GM12878 (cell line): ENCODE results near the gene MGP. TPM values are rescaled to one million over a fixed set of nuclear protein-coding genes. Genes with fewer than 3 reads are reported as not detected.

Experiments used
- ATAC-seq: fragments of 200-7000 bp; cut with Tn5 transposase; 3 replicates; pipeline ENCODE4 v1.9.1; 2020; ENCODE audit warnings: mild to moderate bottlenecking, moderate library complexity
- BruUV-seq: library from RNA; stranded (reverse); fragments of 400-500 nt; replicated peaks from 2 replicates; lab custom pipeline; 2021; lab: Mats Ljungman, UMichigan
- CTCF ChIA-PET: fragments of 300-600 bp; sonication (Branson Sonifier 250); formaldehyde crosslinking; extraction: SDS; loops from one replicate; lab custom pipeline; 2021; ENCODE audit warnings: inconsistent platforms; lab: Yijun Ruan, JAX
- POLR2A ChIA-PET: fragments of 350-600 bp; formaldehyde crosslinking; extraction: SDS; loops from one replicate; lab custom pipeline; 2021; ENCODE audit warnings: inconsistent platforms; lab: Charles Lee
- RAD21 ChIA-PET: fragments of 300-600 bp; sonication (Branson Sonifier 250); formaldehyde crosslinking; loops from one replicate; lab custom pipeline; 2023; ENCODE audit warnings: antibody characterized with exemption; ENCODE audit not compliant: unreplicated experiment; lab: Charles Lee
- SMC1A ChIA-PET: fragments of 300-600 bp; sonication (Branson Sonifier 250); formaldehyde crosslinking; loops from one replicate; lab custom pipeline; 2023; ENCODE audit not compliant: unreplicated experiment, uncharacterized antibody; lab: Charles Lee
- DNase-seq: peaks from one replicate; pipeline ENCODE4 v3.0.0-alpha.2; 2011; ENCODE audit warnings: low read depth, low spot score
- FAIRE-seq: peaks from 3 replicates; lab custom pipeline; 2011; peaks lifted over from hg19 to GRCh38; lab: Jason Lieb, UNC
- H2AFZ ChIP-seq: 2 replicates; pipeline ENCODE4 v1.6.0; 2011; ENCODE audit warnings: low read depth, low read length, control low read depth; ENCODE audit not compliant: control insufficient read depth
- H3K27ac ChIP-seq: 2 replicates; pipeline ENCODE4 v1.5.1; 2011; ENCODE audit warnings: control low read depth; ENCODE audit not compliant: control insufficient read depth, insufficient read depth
- H3K27me3 ChIP-seq, 2 experiments: replicated peaks in 1 of 2; 2 replicates each; pipeline versions ENCODE4 v1.6.0 to v1.6.1; 2011; ENCODE audit warnings: low read length in 1 of 2; ENCODE audit not compliant: control insufficient read depth in 2 of 2, insufficient read depth in 2 of 2
- H3K36me3 ChIP-seq, 2 experiments: 2 replicates each; pipeline ENCODE4 v1.5.1; 2011; ENCODE audit warnings: low read length in 1 of 2; ENCODE audit not compliant: control insufficient read depth in 2 of 2, insufficient read depth in 2 of 2
- H3K4me1 ChIP-seq: 2 replicates; pipeline ENCODE4 v1.6.1; 2011; ENCODE audit warnings: mild to moderate bottlenecking, low read length, moderate library complexity, mixed read lengths; ENCODE audit not compliant: control insufficient read depth, insufficient read depth
- H3K4me2 ChIP-seq: 2 replicates; pipeline ENCODE4 v1.6.0; 2011; ENCODE audit warnings: control low read depth; ENCODE audit not compliant: control insufficient read depth, insufficient read depth
- H3K4me3 ChIP-seq: fragments of 200-600 bp; sonication (generic); 2 replicates; pipeline ENCODE4 v1.5.1; 2016
- H3K79me2 ChIP-seq: 2 replicates; pipeline ENCODE4 v1.6.0; 2011; ENCODE audit warnings: low read length; ENCODE audit not compliant: control insufficient read depth, insufficient read depth
- H3K9ac ChIP-seq: 2 replicates; pipeline ENCODE4 v1.8.0; 2011; ENCODE audit warnings: low read length, control low read depth, mixed read lengths; ENCODE audit not compliant: control insufficient read depth, insufficient read depth
- H3K9me3 ChIP-seq: replicated peaks from 3 replicates; pipeline ENCODE4 v1.5.1; 2011; ENCODE audit warnings: mild to moderate bottlenecking, low read length; ENCODE audit not compliant: control insufficient read depth, insufficient read depth
- H4K20me1 ChIP-seq: 2 replicates; pipeline ENCODE4 v1.6.0; 2011; ENCODE audit not compliant: control insufficient read depth, insufficient read depth
- JUNB ChIP-seq: IDR thresholded peaks from 2 replicates; pipeline ENCODE4 v1.6.1; 2016; ENCODE audit warnings: antibody characterized with exemption, mild to moderate bottlenecking
- WGBS: methylation state at CpG from one replicate; pipeline ENCODE4 v1.1.6; 2016; ENCODE audit warnings: low lambda C conversion rate; ENCODE audit not compliant: insufficient replicate concordance, insufficient coverage; ENCODE audit errors: missing lambda C conversion rate; 5-methylcytosine and 5-hydroxymethylcytosine counted together
- in situ Hi-C: fragments of 300-500 bp; cut with MboI; formaldehyde crosslinking; loops from 9 replicates; pipeline ENCODE4 v1.14.3; 2018; ENCODE audit warnings: mixed read lengths
- intact Hi-C: fragments of 100-400 bp; cut with micrococcal nuclease; formaldehyde crosslinking; loops from one replicate; pipeline ENCODE4 v1.14.2; 2022; ENCODE audit not compliant: unreplicated experiment
- polyA plus RNA-seq, 11 experiments: library from polyadenylated mRNA; depleted of rRNA in 4 of 11; unstranded in 6 of 11; stranded (reverse) in 5 of 11; fragments of >200 nt; fragmentation: Nextera tagmentation in 4 of 11; fragmentation: Illumina TruSeq in 1 of 11; extraction: Ambion mirVana in 4 of 11; extraction: Trizol in 1 of 11; gene quantifications; 1 replicate in 1 of 11; 2 replicates in 10 of 11; pipeline versions ENCODE4 v1.2.1 to v1.2.3, GENCODE V29; 2011 to 2016; ENCODE audit warnings: inconsistent platforms in 2 of 11, missing spikeins in 2 of 11, low read depth in 1 of 11
- total RNA-seq, 4 experiments: library from RNA; depleted of rRNA in 3 of 4; stranded (reverse); fragments of >200 nt in 3 of 4; fragmentation: Illumina TruSeq in 1 of 4; extraction: Trizol in 1 of 4; gene quantifications; 2 replicates each; pipeline versions ENCODE4 v1.2.1 to v1.2.3, GENCODE V29; 2013 to 2021
- TF ChIP-seq, protein P1 (sequence below): fragments of 450-650 bp; IDR thresholded peaks from 2 replicates; pipeline ENCODE4 v1.6.1; 2016; ENCODE audit warnings: mild to moderate bottlenecking
- TF ChIP-seq, protein P2 (sequence below): fragments of 450-650 bp; conservative IDR thresholded peaks from 2 replicates; pipeline ENCODE4 v1.6.1; 2017; ENCODE audit warnings: mild to moderate bottlenecking, moderate library complexity

The MGP gene
- total and polyA plus RNA-seq, 10 of the 15 experiments (the other 5 are each of a cell fraction or from before 2014, with no cell fraction given), result 0.21 to 1.2 TPM; not detected in 8

DNA sequence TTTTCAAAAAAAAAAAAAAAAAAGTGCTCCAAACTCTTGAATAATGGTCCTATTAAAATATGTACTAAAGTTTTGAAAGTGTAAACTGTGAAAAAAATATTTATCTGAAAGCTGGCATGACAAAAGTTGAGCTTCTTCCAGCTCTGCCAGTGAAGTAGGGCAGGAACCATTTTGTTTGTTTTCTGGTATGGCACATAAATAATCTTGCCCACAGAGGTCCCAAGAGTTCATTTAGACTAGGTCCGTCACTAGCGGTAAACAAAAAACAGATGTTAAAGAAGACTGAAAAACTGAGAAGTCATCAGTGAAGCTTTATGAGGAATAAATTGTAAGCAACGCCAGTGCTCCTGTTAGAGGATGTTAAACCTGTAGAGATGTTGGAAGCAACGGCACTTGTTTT is 45.7 kb upstream of the MGP start:
- Histone ChIP-seq H2AFZ (no peak overlapping the region), H3K4me3 (no peak overlapping the region), H4K20me1 (no peaks in the 10 kb centered on the region), H3K4me2 (no peak overlapping the region), H3K27ac (no peak overlapping the region), H3K9me3 (no peaks in the 10 kb centered on the region), H3K4me1 (no peaks in the 10 kb centered on the region), H3K9ac (no peak overlapping the region), H3K79me2 (no peaks in the 10 kb centered on the region), H3K27me3 (no peaks in the 10 kb centered on the region), H3K36me3 (peaks cover 0 to 4% of the 10 kb centered on the region in 2 experiments; a peak in 2 of 4 replicates)
- ChIA-PET RAD21 (interaction anchor here (1.1 kb wide), 1 partner anchor 83 kb away, joined by 3 read pairs; no protein-coding TSS in a partner anchor), CTCF (interaction anchor here (0.6 to 1.1 kb wide), 2 partner anchors 25 to 54 kb away, joined by 3 to 6 read pairs; no protein-coding TSS in a partner anchor), SMC1A (interaction anchor here (0.8 to 1.2 kb wide), 3 partner anchors 13 to 16 kb away, joined by 3 to 6 read pairs (median 3); no protein-coding TSS in a partner anchor), POLR2A (no interaction called here)
- DNase-seq, result no peak
- no peak for FAIRE-seq
- no TSS peak for BruUV-seq
- in situ Hi-C loops (no loop called here), intact Hi-C loops (no loop called here)
- no peak for ATAC-seq
- TF ChIP-seq, protein P1, sequence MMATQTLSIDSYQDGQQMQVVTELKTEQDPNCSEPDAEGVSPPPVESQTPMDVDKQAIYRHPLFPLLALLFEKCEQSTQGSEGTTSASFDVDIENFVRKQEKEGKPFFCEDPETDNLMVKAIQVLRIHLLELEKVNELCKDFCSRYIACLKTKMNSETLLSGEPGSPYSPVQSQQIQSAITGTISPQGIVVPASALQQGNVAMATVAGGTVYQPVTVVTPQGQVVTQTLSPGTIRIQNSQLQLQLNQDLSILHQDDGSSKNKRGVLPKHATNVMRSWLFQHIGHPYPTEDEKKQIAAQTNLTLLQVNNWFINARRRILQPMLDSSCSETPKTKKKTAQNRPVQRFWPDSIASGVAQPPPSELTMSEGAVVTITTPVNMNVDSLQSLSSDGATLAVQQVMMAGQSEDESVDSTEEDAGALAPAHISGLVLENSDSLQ, result no peak
- TF ChIP-seq, protein P2, sequence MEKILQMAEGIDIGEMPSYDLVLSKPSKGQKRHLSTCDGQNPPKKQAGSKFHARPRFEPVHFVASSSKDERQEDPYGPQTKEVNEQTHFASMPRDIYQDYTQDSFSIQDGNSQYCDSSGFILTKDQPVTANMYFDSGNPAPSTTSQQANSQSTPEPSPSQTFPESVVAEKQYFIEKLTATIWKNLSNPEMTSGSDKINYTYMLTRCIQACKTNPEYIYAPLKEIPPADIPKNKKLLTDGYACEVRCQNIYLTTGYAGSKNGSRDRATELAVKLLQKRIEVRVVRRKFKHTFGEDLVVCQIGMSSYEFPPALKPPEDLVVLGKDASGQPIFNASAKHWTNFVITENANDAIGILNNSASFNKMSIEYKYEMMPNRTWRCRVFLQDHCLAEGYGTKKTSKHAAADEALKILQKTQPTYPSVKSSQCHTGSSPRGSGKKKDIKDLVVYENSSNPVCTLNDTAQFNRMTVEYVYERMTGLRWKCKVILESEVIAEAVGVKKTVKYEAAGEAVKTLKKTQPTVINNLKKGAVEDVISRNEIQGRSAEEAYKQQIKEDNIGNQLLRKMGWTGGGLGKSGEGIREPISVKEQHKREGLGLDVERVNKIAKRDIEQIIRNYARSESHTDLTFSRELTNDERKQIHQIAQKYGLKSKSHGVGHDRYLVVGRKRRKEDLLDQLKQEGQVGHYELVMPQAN, result no peak
- no peak for TF ChIP-seq JUNB
- WGBS, result 96% methylated on average over 4 of the region's 4 CpGs
